NOMO-1 (cell line): ENCODE data around the gene LETM1.
A peak's percentile ranks its signal among the peaks of the same experiment; 100 is the strongest.

Experiments
- DNase-seq, 2 experiments: peaks; one replicate each; lab custom pipeline; 2025; ENCODE audit not compliant: unreplicated experiment in 2 of 2; lab: John Stamatoyannopoulos, UW

The LETM1 gene

GRCh38 chr4:1856071-1856942 lies at the start of gene LETM1:
LETM1 (minus strand) TSS chr4:1856156; CDS start chr4:1855950, 206 bp downstream.
- DNase-seq, result peak; percentile 93 to 94

DNA sequence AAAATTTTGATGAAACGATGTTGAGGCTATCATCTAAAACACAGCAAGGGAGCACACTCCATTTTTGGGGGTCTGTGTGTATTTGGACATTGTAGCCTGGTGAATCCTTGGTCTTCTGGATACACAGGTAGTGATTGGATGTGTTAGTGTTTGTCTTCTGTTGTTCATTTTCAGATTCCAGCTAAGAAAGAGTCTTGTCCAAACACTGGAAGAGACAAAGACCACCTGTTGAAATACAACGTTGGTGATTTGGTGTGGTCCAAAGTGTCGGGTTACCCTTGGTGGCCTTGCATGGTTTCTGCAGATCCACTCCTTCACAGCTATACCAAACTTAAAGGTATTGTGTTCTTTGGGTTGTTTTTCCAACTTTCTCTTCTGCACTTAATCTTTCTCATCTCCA lies 48.1 kb upstream of the LETM1 start:
- DNase-seq, result no peak

- DNase-seq, result no peak
Observed at GRCh38 chr4:1903035-1903434, 47.1 kb upstream of the LETM1 start.

GRCh38 chr4:1902243-1902642 lies 46.3 kb upstream of the LETM1 start:
- DNase-seq, result no peak

DNA sequence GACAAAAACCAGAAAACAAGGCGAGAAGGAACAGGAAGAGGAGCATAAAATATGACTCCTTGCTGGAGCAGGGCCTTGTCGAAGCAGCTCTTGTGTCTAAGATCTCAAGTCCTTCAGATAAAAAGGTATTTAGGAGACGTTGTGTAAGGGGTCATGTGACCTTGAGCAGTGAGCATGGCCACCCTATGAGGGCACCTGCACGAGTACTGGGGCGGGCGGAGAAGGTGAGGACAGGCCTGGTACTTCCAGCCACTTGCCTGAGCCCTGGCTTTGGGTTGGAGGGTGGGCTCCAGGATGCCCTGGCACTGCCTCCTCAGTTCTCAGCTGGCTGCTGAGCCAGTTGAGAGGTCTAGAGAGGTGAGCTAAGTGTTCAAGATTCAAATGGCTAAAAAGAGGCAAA lies 45.2 kb upstream of the LETM1 start:
- no peak for DNase-seq

DNA sequence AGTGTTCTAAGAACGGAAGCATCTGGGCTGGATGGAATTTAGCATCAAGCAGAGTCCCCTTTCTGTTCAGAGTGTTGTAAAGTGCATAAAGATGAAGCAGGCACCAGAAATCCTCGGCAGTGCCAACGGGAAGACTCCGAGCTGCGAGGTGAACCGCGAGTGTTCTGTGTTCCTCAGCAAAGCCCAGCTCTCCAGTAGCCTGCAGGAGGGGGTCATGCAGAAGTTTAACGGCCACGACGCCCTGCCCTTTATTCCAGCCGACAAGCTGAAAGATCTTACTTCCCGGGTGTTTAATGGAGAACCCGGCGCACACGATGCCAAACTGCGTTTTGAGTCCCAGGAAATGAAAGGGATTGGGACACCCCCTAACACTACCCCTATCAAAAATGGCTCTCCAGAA lies 44.7 kb upstream of the LETM1 start:
- DNase-seq, result no peak

DNA sequence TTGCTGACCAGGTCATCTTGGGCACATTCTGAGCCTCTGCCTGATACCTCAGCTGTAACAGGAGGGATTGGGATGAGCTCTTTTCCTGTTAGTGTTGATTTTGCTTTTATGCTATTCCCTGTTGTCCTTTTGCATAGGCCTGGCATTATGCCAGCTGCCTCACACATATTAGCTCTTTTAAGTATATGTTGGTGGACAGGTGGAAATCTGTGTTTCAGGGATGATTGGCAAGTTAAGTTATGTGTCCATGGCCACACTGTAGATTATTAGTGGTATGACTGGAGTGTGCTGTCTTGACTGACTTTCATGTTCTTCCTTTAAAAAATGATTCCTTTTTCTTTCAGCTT lies 44.1 kb upstream of the LETM1 start:
- DNase-seq, result no peak

DNA sequence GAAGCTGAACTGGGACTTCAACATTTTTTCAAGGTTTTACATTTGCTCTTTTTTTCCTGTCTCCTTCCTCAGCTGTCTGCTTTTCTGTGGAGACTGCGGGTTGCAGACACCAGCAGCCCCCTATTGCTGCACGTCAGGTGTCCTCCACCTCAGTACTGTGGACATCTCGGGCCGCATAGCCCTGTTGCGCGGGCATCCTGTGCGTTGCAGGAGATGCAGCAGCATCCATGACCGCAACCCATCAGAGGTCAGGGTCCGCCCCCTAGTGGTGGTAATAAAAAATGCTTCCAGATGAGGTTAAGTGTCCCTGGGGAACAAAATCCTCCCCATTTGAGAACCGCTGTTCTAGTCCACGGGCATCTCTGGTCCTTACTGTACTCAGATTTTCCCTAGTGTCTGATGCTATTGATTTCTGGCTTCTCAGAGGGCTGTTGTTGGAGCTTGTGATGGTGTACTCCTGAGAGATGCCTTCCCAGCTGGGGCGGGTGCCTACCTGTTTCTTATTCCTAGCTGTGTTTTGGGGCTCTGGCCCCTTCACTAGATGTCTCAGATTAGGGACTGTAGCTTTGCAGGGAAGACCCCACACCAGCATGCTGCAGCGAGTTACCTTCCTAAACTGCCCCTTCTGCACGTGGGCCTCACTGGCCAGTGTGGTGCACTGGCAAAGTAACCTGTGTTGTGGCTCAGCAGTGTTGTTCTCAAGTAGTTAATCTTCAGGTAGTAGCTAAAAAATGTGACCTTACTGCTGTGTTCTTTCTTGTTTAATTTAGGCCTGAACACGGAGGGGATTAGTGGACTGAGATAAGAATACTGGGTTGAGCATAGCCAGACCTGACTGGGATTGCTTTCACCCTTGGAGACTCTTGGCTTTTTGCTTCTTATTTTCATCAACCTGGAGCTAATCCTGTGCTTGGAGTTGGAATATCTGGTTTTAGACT lies 43.5 kb upstream of the LETM1 start:
- DNase-seq, result peak; percentile 48 to 71

GRCh38 chr4:1898681-1899080 lies 42.7 kb upstream of the LETM1 start:
- no peak for DNase-seq

DNA sequence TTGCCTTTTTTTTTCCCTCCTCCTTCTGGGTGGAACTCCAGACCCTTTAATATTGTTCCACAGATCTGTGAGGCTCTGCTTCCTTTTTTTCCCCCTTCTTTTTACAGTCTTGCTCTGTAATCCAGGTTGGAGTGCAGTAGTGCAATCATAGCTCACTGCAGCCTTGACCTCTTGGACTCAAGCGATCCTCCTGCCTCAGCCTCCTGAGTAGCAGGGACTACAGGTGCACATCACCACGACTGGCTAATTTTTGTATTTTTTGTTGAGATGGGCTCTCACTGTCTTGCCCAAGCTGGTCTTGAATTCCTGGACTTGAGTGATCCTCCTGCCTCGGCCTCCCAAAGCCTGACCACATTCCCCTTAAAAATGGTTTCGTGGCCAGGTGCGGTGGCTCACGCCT lies 42.1 kb upstream of the LETM1 start:
- DNase-seq, result no peak

GRCh38 chr4:1896658-1896991 lies 40.7 kb upstream of the LETM1 start:
- no peak for DNase-seq

- no peak for DNase-seq
Observed at GRCh38 chr4:1895971-1896657, 40.2 kb upstream of the LETM1 start.

DNA sequence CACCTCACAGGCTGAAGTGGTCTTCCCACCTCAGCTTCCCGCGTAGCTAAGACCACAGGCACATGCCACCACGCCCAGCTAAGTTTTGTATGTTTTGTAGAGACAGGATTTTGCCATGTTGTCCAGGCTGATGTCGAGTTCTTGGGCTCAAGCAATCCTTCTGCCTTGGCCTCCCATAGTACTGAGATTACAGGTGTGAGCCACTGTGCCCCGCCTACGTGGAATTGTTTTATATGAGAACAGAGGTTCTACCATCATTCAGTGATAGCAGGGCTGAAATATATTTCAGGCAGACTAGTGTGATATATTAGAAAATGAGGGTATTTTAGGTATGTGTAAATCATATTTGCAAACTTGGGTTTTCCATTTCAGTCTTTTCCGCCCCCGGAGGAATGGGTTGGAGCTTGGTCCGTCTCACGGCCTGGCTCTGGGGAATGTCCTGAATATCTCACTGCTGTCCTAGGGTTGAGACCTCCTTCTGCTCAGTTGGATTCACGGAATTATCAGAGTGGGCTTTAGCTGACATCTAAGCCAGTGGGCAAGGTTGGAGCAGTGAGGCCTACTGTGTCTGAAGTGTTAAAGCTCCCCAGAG lies 35.1 kb upstream of the LETM1 start:
- no peak for DNase-seq

DNA sequence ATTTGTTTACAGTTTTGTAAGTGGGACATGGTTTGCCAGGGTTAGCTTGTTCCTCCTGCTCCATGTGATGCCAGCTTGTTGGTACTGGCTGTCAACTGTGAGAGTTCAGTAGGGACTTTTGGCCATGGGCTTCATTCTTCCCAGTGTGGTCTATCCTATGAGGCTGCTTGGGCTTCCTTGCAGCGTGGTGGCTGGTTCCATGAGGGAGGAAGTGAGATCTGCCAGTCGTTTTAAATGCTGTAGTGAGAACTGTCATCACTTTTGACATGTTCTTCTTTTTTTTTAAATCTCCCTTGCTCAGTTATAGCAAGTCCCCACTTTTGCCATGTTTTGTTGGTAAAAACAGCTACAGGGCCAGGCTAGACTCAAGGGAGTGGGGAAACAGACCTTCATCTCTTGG lies 31.1 kb upstream of the LETM1 start:
- peak in 1 of 2 experiments; percentile 64 for DNase-seq

DNA sequence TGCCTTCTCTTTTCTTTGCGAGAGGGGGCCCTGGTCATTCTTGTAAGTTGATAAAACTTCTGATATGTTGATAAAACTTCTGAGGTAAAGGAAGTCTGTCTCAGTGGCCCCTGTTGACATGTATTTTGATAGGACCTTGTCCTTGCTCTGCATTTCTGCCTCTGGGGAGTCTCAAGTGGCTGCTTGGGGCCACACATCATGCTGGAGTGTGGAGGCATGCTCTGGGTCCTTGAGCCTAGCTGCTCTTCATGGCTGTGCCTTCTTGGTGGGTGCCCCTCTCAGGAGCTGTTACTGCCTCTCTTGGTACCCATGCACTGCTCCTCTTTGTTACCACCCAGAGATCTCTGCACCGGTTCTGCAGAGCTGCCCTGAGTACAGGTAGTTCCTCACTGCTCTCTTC lies 29.5 kb upstream of the LETM1 start:
- no peak for DNase-seq

- DNase-seq, result no peak
Observed at GRCh38 chr4:1883583-1883982, 27.6 kb upstream of the LETM1 start.

DNA sequence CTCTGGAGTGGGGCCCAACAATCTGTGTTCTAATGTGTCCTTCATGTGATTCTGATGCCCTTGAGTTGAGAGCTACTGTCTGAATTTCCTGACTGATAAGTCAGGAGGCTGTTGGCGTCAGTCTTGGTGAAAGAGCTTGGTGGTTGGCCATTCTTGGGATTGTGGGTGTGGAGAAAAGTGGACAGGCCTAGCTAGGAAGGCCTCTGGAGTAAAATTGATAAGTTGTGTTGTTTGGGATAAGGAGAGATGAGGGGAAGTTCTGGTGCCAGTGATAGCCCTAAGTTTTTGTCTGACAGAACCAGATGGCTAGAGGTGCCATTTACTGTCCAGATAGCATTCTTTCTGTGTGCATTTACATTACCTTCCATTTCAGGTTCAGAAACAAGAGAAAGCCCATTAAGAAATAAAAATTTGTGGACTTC lies 26.9 kb upstream of the LETM1 start:
- DNase-seq, result no peak

- no peak for DNase-seq
Observed at GRCh38 chr4:1880332-1880731, 24.4 kb upstream of the LETM1 start.

GRCh38 chr4:1879485-1879884 lies 23.5 kb upstream of the LETM1 start:
- peak; percentile 16 to 22 for DNase-seq

DNA sequence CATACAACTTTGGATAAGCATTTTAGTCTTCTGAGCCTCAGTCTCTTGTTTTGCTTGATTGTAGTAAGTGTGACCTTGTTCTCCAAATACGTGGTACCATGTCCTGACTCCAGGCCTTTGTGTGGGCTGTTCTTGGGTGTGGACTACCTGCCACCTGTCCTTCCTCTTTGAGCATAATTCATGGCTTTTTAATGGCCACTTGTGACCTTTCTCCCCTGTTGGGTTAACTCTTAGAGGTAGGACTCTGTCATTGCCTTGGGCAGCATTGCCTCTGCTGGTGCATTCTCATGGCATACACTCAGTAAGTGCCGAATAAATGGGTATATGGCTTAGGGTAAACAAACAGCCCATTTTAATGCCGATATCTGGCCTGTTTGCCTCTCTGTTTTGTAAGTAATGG lies 18.2 kb upstream of the LETM1 start:
- DNase-seq, result no peak

GRCh38 chr4:1873776-1874175 lies 17.8 kb upstream of the LETM1 start:
- no peak for DNase-seq
